Endothelial cell of umbilical vein (primary cell): ENCODE data around the gene RAPGEF4. TPM values are rescaled to one million over a fixed set of nuclear protein-coding genes. Genes with fewer than 3 reads are reported as not detected.

Source experiments
- BruUV-seq: library from RNA; stranded (reverse); fragments of 400-500 nt; replicated peaks from 2 replicates; lab custom pipeline; 2021; lab: Mats Ljungman, UMichigan
- CTCF ChIA-PET: fragments of 300-600, 350-600 bp; sonication (Branson Sonifier 250); formaldehyde crosslinking; loops from one replicate; lab custom pipeline; 2021; ENCODE audit warnings: antibody characterized with exemption, inconsistent platforms; lab: Charles Lee
- POLR2A ChIA-PET: fragments of 300-600, 350-600 bp; sonication (Branson Sonifier 250); formaldehyde crosslinking; loops from one replicate; lab custom pipeline; 2021; ENCODE audit warnings: antibody characterized with exemption, inconsistent platforms; lab: Charles Lee
- DNase-seq: peaks from one replicate; pipeline ENCODE4 v3.0.0-alpha.2; 2011; ENCODE audit warnings: low read depth, low spot score
- FAIRE-seq: peaks from 2 replicates; lab custom pipeline; 2011; peaks lifted over from hg19 to GRCh38; lab: Jason Lieb, UNC
- H2AFZ ChIP-seq: 2 replicates; pipeline ENCODE4 v1.6.0; 2012; ENCODE audit warnings: low read depth, low read length, control low read depth, inconsistent platforms
- H3K27ac ChIP-seq: 2 replicates; pipeline ENCODE4 v1.5.1; 2011; ENCODE audit warnings: low read depth, mild to moderate bottlenecking, control low read depth, low read length, moderate library complexity; ENCODE audit not compliant: insufficient read depth
- H3K27me3 ChIP-seq, 2 experiments: 2 replicates each; pipeline versions ENCODE4 v1.6.0 to v1.6.1; 2011; ENCODE audit warnings: low read length in 2 of 2, mixed read lengths in 1 of 2; ENCODE audit not compliant: control insufficient read depth in 2 of 2, insufficient read depth in 2 of 2
- H3K36me3 ChIP-seq, 2 experiments: 2 replicates in 1 of 2; 3 replicates in 1 of 2; pipeline ENCODE4 v1.5.1; 2011; ENCODE audit warnings: low read length in 2 of 2, mild to moderate bottlenecking in 1 of 2, moderate library complexity in 1 of 2; ENCODE audit not compliant: control insufficient read depth in 2 of 2, insufficient read depth in 2 of 2; ENCODE audit errors: extremely low read depth in 1 of 2
- H3K4me1 ChIP-seq: 3 replicates; pipeline ENCODE4 v1.5.1; 2011; ENCODE audit warnings: mild to moderate bottlenecking, low read length; ENCODE audit not compliant: control insufficient read depth, insufficient read depth; ENCODE audit errors: extremely low read depth
- H3K4me2 ChIP-seq: 2 replicates; pipeline ENCODE4 v1.6.1; 2011; ENCODE audit warnings: low read length, control low read depth, mixed read lengths; ENCODE audit not compliant: insufficient read depth
- H3K4me3 ChIP-seq, 3 experiments: fragments of 200-600 bp in 1 of 3; sonication (generic), shearing (Covaris generic) in 1 of 3; replicated peaks in 1 of 3; 2 replicates each; pipeline ENCODE4 v1.5.1; 2011 to 2016; ENCODE audit warnings: control low read depth in 3 of 3, low read length in 3 of 3, mild to moderate bottlenecking in 2 of 3, inconsistent platforms in 1 of 3, low read depth in 1 of 3, moderate library complexity in 1 of 3; ENCODE audit not compliant: insufficient read depth in 1 of 3
- H3K79me2 ChIP-seq: 2 replicates; pipeline ENCODE4 v1.6.0; 2012; ENCODE audit warnings: low read length, inconsistent platforms; ENCODE audit not compliant: control insufficient read depth, insufficient read depth
- H3K9ac ChIP-seq: replicated peaks from 2 replicates; pipeline ENCODE3; 2011; ENCODE audit warnings: low read length, control low read depth; ENCODE audit not compliant: insufficient read depth; ENCODE audit errors: extremely low read depth
- H3K9me1 ChIP-seq: replicated peaks from 3 replicates; pipeline ENCODE4 v1.6.0; 2011; ENCODE audit warnings: mild to moderate bottlenecking, low read length; ENCODE audit not compliant: control insufficient read depth, insufficient read depth; ENCODE audit errors: extremely low read depth
- H3K9me3 ChIP-seq: replicated peaks from 2 replicates; pipeline ENCODE4 v1.5.1; 2012; ENCODE audit warnings: low read length, inconsistent platforms; ENCODE audit not compliant: control insufficient read depth, insufficient read depth
- H4K20me1 ChIP-seq: replicated peaks from 2 replicates; pipeline ENCODE3; 2011; ENCODE audit warnings: mild to moderate bottlenecking, low read length; ENCODE audit not compliant: control insufficient read depth, insufficient read depth; ENCODE audit errors: extremely low read depth
- CTCF ChIP-seq, 2 donors: IDR thresholded peaks; 1 replicate in 1 of 2; 2 replicates in 1 of 2; pipeline ENCODE4 v1.5.1; 2011; ENCODE audit warnings: low read length in 2 of 2, mild to moderate bottlenecking in 2 of 2, moderate library complexity in 2 of 2, control low read depth in 1 of 2, inconsistent platforms in 1 of 2, low read depth in 1 of 2; ENCODE audit not compliant: insufficient read depth in 1 of 2; ENCODE audit errors: extremely low read depth in 1 of 2
- EZH2 ChIP-seq: IDR thresholded peaks from 2 replicates; pipeline ENCODE4 v1.6.1; 2012; ENCODE audit warnings: borderline replicate concordance, low read depth, mild to moderate bottlenecking, moderate library complexity, low read length, inconsistent platforms; ENCODE audit not compliant: severe bottlenecking
- FOS ChIP-seq: IDR thresholded peaks from 2 replicates; pipeline ENCODE4 v1.6.1; 2011; ENCODE audit warnings: mild to moderate bottlenecking, low read length, moderate library complexity, borderline replicate concordance; ENCODE audit not compliant: insufficient read depth
- GATA2 ChIP-seq: IDR thresholded peaks from 2 replicates; pipeline ENCODE4 v1.7.0; 2011; ENCODE audit warnings: low read depth, mild to moderate bottlenecking, moderate library complexity, mixed read lengths, low read length; ENCODE audit not compliant: insufficient read length, insufficient read depth
- JUN ChIP-seq: IDR thresholded peaks from 2 replicates; pipeline ENCODE4 v1.6.1; 2011; ENCODE audit warnings: borderline replicate concordance, low read depth; ENCODE audit not compliant: insufficient read length, insufficient read depth
- MAX ChIP-seq: IDR thresholded peaks from 2 replicates; pipeline ENCODE4 v1.6.1; 2011; ENCODE audit not compliant: insufficient read depth, insufficient read length
- MYC ChIP-seq: IDR thresholded peaks from one replicate; pipeline ENCODE4 v1.6.1; 2011; ENCODE audit warnings: mild to moderate bottlenecking, low read depth, low read length
- POLR2A ChIP-seq: IDR thresholded peaks from 2 replicates; pipeline ENCODE4 v1.6.1; 2012; ENCODE audit warnings: low read depth, mild to moderate bottlenecking, control low read depth, low read length
- POLR2AphosphoS5 ChIP-seq: IDR thresholded peaks from 2 replicates; pipeline ENCODE4 v1.6.1; 2012; ENCODE audit warnings: low read depth, mild to moderate bottlenecking, control low read depth, low read length, moderate library complexity; ENCODE audit not compliant: insufficient read depth
- dilution Hi-C: fragments of 300-500 bp; cut with MboI; formaldehyde crosslinking; loops from one replicate; pipeline ENCODE4 v1.15.0; 2019; ENCODE audit warnings: low sequenced_read_pairs; ENCODE audit not compliant: extremely low pct_ligation_motif_present
- intact Hi-C: fragments of 100-400 bp; cut with micrococcal nuclease; formaldehyde crosslinking; loops from one replicate; pipeline ENCODE4 v1.10.0; 2022
- polyA plus RNA-seq, 4 experiments: library from polyadenylated mRNA; depleted of rRNA in 3 of 4; stranded (reverse) in 3 of 4; unstranded in 1 of 4; fragments of >200 nt; gene quantifications; 2 replicates each; pipeline versions ENCODE4 v1.2.1 to v1.2.3, GENCODE V29; 2011 to 2012; ENCODE audit warnings: missing spikeins in 1 of 4
- total RNA-seq: library from RNA; stranded (reverse); gene quantifications from 2 replicates; pipeline ENCODE4 v1.2.3, GENCODE V29; 2021

Gene RAPGEF4
- total and polyA plus RNA-seq, 2 donors (not counting 3 experiments of a cell fraction or from before 2014, with no cell fraction given), result 7.2 to 9.2 TPM

DNA sequence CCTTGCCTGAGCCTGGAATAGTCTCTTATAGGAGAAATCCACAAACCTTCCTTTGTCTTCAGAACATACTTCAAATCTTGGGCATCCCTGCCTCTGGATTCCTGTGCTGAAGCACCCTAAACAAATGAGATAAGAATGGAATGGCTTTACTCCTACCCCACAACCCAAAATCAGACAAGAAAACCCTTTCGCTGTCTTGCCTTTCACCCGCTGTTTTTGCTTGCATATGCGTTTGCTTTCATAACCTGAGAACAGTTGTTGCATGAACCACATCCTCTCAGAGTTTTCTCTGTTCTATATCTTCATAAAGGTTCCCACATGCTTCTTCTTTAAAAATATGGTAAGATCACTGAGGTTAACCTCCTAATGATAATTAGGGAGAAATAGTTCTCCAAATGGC is 207.9 kb downstream of the RAPGEF4 start:
- no peaks in the 10 kb centered on the region for H3K9me3 ChIP-seq
- no peaks in the 10 kb centered on the region for H3K79me2 ChIP-seq
- H4K20me1 ChIP-seq, result no peaks in the 10 kb centered on the region
- dilution Hi-C loops (no loop called here), intact Hi-C loops (no loop called here)
- no peak for TF ChIP-seq MAX
- TF ChIP-seq MYC, result no peak
- TF ChIP-seq FOS, result no peak
- TF ChIP-seq EZH2, result no peak
- TF ChIP-seq JUN, result no peak
- TF ChIP-seq POLR2A, result no peak
- TF ChIP-seq CTCF (IDR thresholded peaks at IDR 0.05; ENCODE audit: extremely low read depth in 1 of 2, insufficient read depth in 1 of 2, low read depth in 1 of 2, low read length in 2 of 2), result no peak
- no peak for TF ChIP-seq POLR2AphosphoS5
- no peak for TF ChIP-seq GATA2
- no peak overlapping the region for H2AFZ ChIP-seq
- H3K4me1 ChIP-seq, result peaks cover 10% of the 10 kb centered on the region
- no peak overlapping the region for H3K4me2 ChIP-seq
- H3K27ac ChIP-seq, result no peak overlapping the region
- no peak overlapping the region for H3K9ac ChIP-seq
- no peak overlapping the region for H3K4me3 ChIP-seq
- FAIRE-seq (no peak), DNase-seq (no peak)
- POLR2A ChIA-PET, result no interaction called here
- CTCF ChIA-PET, result no interaction called here
- H3K27me3 ChIP-seq, result no peaks in the 10 kb centered on the region
- H3K9me1 ChIP-seq, result no peaks in the 10 kb centered on the region
- H3K36me3 ChIP-seq, result no peaks in the 10 kb centered on the region
- BruUV-seq, result no TSS peak
